Muscle of leg (tissue), 11 donors: ENCODE results near the gene SARNP. TPM values are rescaled to one million over a fixed set of nuclear protein-coding genes. Genes with fewer than 3 reads are reported as not detected.

ENCODE experiments used
- DNase-seq: peaks from one replicate; pipeline ENCODE4 v3.0.0; 2013
- H3K27ac ChIP-seq: one replicate; pipeline ENCODE4 v1.5.1; 2013; ENCODE audit warnings: mild to moderate bottlenecking, low read length, control low read depth
- H3K27me3 ChIP-seq: one replicate; pipeline ENCODE4 v1.6.1; 2013; ENCODE audit warnings: low read length; ENCODE audit not compliant: control insufficient read depth, insufficient read depth
- H3K36me3 ChIP-seq: one replicate; pipeline ENCODE4 v1.6.1; 2013; ENCODE audit warnings: low read length; ENCODE audit not compliant: control insufficient read depth, insufficient read depth
- H3K4me1 ChIP-seq: one replicate; pipeline ENCODE4 v1.6.1; 2013; ENCODE audit warnings: low read length; ENCODE audit not compliant: control insufficient read depth, insufficient read depth
- H3K4me3 ChIP-seq: one replicate; pipeline ENCODE4 v1.5.1; 2013; ENCODE audit warnings: low read length, control low read depth
- H3K9me3 ChIP-seq: replicated peaks from 2 replicates; pipeline ENCODE4 v1.6.1; 2013; ENCODE audit warnings: low read depth, low read length; ENCODE audit not compliant: control insufficient read depth
- WGBS: methylation state at CpG from one replicate; pipeline ENCODE4 v1.1.5; 2013; ENCODE audit warnings: missing lambda C conversion rate; ENCODE audit not compliant: insufficient coverage; 5-methylcytosine and 5-hydroxymethylcytosine counted together
- polyA plus RNA-seq, 8 donors: library from polyadenylated mRNA; unstranded; fragments of 120-200 nt; gene quantifications; one replicate each; pipeline versions ENCODE4 v1.2.1 to v1.2.3, GENCODE V29; 2013; ENCODE audit warnings: inconsistent platforms in 1 of 8, low replicate concordance in 1 of 8; ENCODE audit not compliant: insufficient read length in 8 of 8, insufficient read depth in 1 of 8
- total RNA-seq: library from RNA; stranded (reverse); fragments of 120-200 nt; gene quantifications from one replicate; pipeline ENCODE4 v1.2.4, GENCODE V29; 2013

The SARNP gene
- total and polyA plus RNA-seq, 9 donors: 66.6 to 104 (median 81.6) TPM

DNA sequence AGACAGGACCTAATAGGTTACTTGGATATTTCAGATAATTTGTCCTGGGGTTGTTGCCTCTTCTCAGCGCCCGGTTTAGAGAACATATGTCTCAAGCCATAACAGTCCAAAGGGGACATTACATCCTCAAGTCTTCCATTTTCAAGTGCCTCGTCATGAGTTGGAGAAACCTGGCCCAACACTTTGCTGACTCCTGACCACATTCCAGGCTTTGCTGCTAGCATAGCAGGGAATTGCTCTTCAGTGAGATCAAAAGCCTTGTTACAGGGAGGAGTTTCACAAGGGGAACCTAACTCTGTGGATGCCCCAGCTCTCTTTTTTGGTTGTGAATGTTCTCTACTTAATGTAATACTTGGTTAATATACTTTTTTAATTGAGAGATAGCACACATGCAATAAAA, 33.4 kb upstream of the SARNP start:
- H3K27me3 ChIP-seq: no peaks in the 10 kb centered on the region
- H3K27ac ChIP-seq: peak overlapping the region; percentile 64
- H3K4me3 ChIP-seq: no peak overlapping the region
- no CpG with 5 or more reads among the region's 3 CpGs for WGBS
- H3K36me3 ChIP-seq: no peaks in the 10 kb centered on the region
- DNase-seq: no peak
- H3K9me3 ChIP-seq: no peaks in the 10 kb centered on the region
- H3K4me1 ChIP-seq: peaks cover 31% of the 10 kb centered on the region

- H3K27ac ChIP-seq: peak overlapping the region; percentile 64
Measured at GRCh38 chr12:55850401-55850800, 32.9 kb upstream of the SARNP start.

GRCh38 chr12:55849616-55850343, 32.3 kb upstream of the SARNP start:
- 43% methylated on average over 5 of the region's 7 CpGs for WGBS
- Histone ChIP-seq H3K9me3 (no peaks in the 10 kb centered on the region), H3K36me3 (no peaks in the 10 kb centered on the region), H3K27ac (peak overlapping the region; percentile 64), H3K4me3 (no peak overlapping the region), H3K27me3 (no peaks in the 10 kb centered on the region), H3K4me1 (peaks cover 31% of the 10 kb centered on the region)
- DNase-seq: peak; percentile 65

More at GRCh38 chr12:55850401-55850800, 32.9 kb upstream of the SARNP start:
- no peak for DNase-seq
- Histone ChIP-seq H3K27me3 (no peaks in the 10 kb centered on the region), H3K9me3 (no peaks in the 10 kb centered on the region), H3K36me3 (no peaks in the 10 kb centered on the region), H3K4me1 (peaks cover 31% of the 10 kb centered on the region), H3K4me3 (no peak overlapping the region)
- WGBS: no CpG with 5 or more reads among the region's 1 CpG

- WGBS: 4% methylated on average over 4 of the region's 6 CpGs
Measured at GRCh38 chr12:55847603-55848291, 30.2 kb upstream of the SARNP start.

DNA sequence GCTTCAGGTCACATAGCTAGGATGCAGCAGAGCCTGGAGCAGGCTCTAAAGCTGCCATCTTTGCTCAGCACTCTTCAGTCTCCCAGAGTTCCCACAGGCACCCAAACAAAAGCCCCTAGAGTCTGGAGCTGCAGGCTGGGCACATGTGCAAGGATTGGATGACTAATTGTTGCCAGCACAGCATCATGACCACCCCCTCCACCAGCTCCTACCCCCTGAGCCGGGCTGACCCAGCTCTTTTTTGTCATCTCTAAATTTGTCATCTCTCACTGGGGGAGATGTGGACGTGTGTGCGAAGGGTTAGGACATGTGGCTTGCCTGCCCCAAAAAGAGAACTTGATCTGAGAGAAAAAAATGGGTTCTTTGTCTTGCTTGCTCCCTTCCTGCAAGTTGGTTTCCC, 29.5 kb upstream of the SARNP start:
- Histone ChIP-seq H3K36me3 (no peaks in the 10 kb centered on the region), H3K4me1 (peaks cover 36% of the 10 kb centered on the region), H3K27me3 (no peaks in the 10 kb centered on the region), H3K27ac (peak overlapping the region; percentile 93), H3K4me3 (no peak overlapping the region), H3K9me3 (no peaks in the 10 kb centered on the region)
- WGBS: no CpG with 5 or more reads among the region's 3 CpGs
- DNase-seq: no peak

More at GRCh38 chr12:55847603-55848291, 30.2 kb upstream of the SARNP start:
- H3K36me3 ChIP-seq: no peaks in the 10 kb centered on the region
- no peaks in the 10 kb centered on the region for H3K27me3 ChIP-seq
- peak overlapping the region; percentile 93 for H3K27ac ChIP-seq
- peak; percentile 99 for DNase-seq
- H3K4me3 ChIP-seq: no peak overlapping the region
- peaks cover 34% of the 10 kb centered on the region for H3K4me1 ChIP-seq
- no peaks in the 10 kb centered on the region for H3K9me3 ChIP-seq

- DNase-seq: peak; percentile 84
- H3K4me1 ChIP-seq: peaks cover 35% of the 10 kb centered on the region
- no peaks in the 10 kb centered on the region for H3K9me3 ChIP-seq
- no peak overlapping the region for H3K4me3 ChIP-seq
- H3K27me3 ChIP-seq: peaks cover 2% of the 10 kb centered on the region
- WGBS: 17% methylated on average over 1 of the region's 7 CpGs
- no peaks in the 10 kb centered on the region for H3K36me3 ChIP-seq
- peak overlapping the region; percentile 47 for H3K27ac ChIP-seq
Measured at GRCh38 chr12:55845785-55846496, 28.4 kb upstream of the SARNP start.

DNA sequence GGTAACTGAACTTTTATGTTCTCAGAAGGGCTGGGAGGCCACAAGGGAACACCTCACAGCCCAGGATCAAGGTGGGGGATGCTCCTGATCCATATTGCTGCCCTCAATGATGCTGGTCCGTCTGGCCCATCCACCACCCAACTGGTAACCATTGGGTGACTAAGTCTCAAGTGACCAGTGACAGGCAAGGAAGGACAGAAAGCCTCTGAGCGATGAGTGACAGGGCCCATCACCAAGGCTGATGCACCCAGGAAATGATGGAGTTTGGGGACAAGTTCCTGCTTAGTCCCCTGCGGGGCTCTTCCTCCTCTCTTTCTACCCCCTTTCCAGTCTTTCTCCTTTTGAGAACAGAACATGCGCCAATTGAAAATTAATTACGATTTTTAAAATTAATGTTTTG, 27.8 kb upstream of the SARNP start:
- WGBS: 86% methylated on average over 1 of the region's 5 CpGs
- no peak overlapping the region for H3K27ac ChIP-seq

GRCh38 chr12:55844961-55845360, 27.4 kb upstream of the SARNP start:
- Histone ChIP-seq H3K9me3 (no peaks in the 10 kb centered on the region), H3K27me3 (peaks cover 2% of the 10 kb centered on the region), H3K4me1 (peaks cover 28% of the 10 kb centered on the region), H3K27ac (no peak overlapping the region), H3K4me3 (no peak overlapping the region), H3K36me3 (no peaks in the 10 kb centered on the region)
- no peak for DNase-seq
- WGBS: no CpG with 5 or more reads among the region's 4 CpGs

More for the DNA sequence above, 27.8 kb upstream of the SARNP start:
- no peak for DNase-seq
- Histone ChIP-seq H3K4me3 (no peak overlapping the region), H3K9me3 (no peaks in the 10 kb centered on the region), H3K36me3 (no peaks in the 10 kb centered on the region), H3K27me3 (peaks cover 2% of the 10 kb centered on the region), H3K4me1 (peaks cover 31% of the 10 kb centered on the region)

DNA sequence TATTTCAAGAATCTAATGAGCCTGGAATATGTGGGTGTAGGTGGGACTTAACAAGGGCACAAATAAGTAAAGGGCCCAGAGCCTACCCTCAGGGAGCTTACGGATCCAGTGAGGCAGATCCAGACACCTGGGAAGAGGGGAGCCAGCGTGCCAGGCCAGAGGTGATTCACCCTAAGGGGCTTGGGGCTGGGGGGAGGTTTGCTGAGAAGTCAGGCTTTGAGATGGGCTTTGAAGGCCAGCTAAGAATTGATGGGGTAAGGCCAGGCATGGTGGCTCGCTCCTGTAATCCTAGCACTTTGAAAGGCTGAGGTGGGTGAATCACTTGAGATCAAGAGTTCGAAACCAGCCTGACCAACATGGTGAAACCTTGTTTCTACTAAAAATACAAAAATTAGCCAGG, 25.9 kb upstream of the SARNP start:
- Histone ChIP-seq H3K4me3 (no peak overlapping the region), H3K4me1 (peaks cover 17% of the 10 kb centered on the region), H3K27ac (no peak overlapping the region), H3K27me3 (peaks cover 2% of the 10 kb centered on the region), H3K9me3 (no peaks in the 10 kb centered on the region), H3K36me3 (no peaks in the 10 kb centered on the region)
- DNase-seq: no peak
- WGBS: 86% methylated on average over 2 of the region's 4 CpGs
